CD4-positive, alpha-beta T cell treated with Interleukin-17A for 4 hours (primary cell): Measurements from ENCODE around the gene CEP126.
A peak's percentile ranks its signal among the peaks of the same experiment; 100 is the strongest.

Experiments used
- DNase-seq: peaks from one replicate; pipeline ENCODE4 v3.0.0-alpha.2; 2020; ENCODE audit warnings: mixed read lengths

Gene CEP126, protein sequence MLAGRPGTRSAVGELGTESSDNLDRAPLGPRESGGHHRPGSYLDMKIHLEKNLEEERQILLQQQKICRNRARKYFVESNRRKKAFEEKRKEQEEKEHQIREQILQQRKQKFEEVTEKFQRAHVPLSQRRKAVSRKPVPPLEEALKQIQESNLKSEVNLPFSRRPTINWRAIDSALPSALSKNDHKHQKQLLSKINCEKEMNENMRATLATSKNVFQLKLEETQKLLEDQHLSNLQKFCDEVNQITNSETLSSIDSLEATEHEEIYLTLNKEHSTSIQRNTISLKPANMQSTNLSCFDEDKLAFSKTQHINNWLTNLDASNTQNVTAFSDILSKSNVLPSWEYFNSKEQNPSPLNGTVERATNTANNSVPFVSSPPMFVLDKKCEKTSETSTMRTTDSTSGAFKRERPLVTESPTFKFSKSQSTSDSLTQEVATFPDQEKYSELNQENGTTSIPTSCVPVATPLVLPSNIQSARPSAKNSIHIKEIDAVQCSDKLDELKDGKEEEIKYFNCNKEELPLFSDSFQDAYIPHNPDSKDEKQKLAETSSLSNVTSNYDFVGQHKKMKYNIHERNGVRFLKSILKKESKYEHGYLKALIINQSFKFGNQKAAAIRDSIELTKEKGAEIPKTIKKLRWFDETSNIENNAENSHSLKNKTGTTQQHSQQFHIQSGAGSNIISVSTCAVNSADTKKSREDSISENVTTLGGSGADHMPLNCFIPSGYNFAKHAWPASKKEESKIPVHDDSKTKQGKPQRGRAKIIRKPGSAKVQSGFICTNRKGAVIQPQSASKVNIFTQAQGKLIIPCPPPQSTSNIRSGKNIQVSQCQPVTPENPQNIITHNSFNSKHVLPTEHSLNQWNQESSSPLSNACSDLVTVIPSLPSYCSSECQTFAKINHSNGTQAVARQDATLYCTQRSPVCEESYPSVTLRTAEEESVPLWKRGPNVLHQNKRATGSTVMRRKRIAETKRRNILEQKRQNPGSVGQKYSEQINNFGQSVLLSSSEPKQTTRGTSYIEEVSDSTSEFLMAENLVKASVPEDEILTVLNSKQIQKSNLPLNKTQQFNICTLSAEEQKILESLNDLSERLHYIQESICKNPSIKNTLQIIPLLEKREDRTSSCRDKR

DNA sequence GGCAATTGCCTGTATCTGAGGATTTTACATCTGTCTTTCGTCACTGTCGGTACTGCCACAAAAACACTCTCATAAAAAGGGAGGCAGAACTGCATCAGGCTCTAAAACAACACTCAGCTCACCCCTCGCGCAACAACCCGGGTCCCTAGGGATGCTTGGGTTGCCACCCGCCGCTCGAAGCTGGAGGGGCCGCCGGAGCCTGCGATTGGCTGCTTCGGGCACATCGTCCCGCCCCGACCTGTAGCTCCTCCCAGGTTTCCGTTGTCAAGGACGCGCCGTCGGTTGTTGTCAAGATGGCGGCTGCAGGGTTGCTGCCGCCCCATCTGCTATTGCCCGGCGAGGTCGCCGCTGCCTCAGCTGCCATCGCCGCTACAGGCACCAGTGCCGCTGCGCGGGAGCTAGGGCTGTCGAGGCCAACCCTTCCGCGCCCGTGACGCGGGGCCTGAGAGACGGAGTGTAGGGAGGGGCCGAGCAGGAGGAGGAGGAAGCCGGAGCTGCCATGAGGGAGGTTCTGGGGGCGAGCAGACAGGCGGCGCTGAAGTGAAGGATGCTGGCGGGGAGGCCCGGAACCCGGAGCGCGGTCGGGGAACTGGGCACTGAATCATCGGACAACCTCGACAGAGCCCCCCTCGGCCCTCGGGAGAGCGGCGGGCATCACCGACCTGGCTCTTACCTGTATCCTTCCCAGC is at the start of gene CEP126:
TSS of gene CEP126 (plus strand) at position 273 of the 689 bp plus-strand sequence. CDS start at position 548, 275 bp downstream.
- DNase-seq: peak; percentile 92

DNA sequence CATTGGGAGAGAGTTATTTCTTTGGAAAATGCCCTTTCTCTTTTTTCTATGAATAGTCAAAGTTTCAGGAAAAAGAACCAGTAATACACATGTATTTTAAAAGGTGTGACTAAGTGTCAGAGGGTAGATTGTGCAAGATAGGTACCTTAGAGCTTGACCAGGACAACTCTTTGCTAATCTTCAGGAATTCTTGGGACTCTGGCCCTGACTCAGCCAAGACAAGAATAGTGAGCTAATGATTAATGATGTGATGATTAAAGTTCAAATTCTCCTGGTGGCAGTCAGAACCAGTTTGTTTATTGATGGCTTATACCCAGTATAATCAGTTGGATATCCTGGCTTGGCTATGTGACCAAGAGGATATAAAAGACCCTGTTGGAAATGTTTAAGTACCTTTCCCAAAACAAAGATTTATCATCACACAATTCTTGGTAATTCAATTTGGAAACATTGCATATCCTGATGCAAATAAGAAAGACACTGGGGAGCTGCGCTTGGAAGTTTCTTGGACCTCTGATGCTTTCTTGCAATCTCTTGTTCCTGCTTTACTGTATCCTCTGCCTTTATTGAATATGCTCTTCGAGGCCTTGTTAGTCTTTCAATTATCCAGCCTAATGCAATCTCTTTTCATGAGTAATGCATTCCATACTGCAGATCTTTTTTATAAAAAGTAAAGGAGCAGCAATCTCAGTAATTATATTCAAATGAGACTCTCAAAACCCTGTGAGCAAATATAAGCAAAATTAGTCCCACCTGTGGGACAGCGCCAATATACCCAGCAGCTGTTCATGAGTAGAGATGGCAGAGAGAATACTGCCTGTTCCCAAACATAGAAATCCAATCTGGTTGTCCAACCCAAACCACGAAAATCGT is 48.0 kb upstream of the CEP126 start:
- DNase-seq: no peak

DNA sequence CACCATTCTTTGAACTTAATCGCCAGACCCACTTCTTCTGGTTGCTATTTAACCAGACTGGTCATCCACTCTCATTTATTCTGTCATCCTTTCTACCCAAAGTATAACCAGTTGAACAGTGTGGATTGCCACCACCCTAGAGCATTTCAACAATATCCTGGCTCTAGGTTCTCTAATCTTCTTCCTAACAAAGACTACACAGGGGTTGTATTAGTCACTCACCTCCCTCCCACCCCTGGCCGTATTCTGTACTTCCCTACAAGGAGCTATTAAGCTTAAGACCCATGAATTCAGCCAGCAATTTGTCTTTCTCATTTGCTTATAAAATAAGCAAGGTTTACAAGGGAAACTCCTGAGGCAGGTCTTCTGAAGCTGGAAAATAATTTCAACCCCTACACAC is 46.9 kb upstream of the CEP126 start:
- DNase-seq: no peak

DNA sequence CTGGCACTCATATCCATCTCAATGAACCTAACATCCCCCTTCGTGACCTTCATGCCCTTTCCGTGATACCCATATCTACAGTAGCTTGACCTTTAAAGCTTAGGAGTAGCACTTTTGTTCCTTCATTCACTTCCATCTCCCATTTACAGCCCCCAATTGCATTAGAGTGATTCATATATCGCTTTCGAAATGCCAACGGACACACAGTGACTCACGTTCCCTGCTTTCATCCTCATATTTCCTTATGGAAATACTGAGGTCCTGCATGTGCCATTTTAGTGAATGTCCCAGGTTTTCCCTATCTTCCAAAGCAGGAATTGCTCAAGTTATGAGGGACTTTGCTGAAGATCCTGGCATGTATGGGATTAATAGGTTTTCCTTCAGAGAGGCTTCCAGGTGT is 44.3 kb upstream of the CEP126 start:
- DNase-seq: no peak

DNA sequence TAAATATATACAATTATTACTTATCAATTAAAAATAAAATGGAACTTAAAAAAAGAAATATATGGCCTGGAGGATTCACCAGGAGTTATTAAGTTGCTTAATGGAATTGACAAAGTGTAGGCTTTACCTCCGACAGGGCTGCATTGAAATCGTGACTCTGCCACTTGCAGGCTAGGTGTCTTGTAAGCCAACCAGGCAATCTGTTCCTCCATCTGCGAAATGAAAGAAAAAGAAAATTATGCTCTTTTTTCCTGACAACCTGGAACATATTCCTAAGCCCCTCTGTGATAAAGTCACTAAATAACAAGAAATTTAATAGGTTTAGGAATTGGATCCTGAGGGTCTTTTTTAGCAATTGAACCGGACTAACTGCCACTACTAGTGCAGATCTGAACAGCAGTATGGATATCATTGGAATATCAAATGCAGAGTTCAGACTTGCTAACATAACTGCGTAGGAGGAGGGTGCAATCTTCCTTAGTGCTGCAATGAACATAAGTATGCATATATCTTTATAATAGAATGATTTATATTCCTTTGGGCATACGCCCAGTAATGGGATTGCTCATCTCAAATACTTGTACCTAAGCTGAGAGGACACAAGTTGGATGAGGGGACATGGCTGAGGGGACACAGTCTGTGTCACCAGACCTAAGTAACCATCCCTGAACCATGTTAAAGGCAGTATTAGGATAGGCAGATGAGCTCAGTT is 42.5 kb upstream of the CEP126 start:
- no peak for DNase-seq

DNA sequence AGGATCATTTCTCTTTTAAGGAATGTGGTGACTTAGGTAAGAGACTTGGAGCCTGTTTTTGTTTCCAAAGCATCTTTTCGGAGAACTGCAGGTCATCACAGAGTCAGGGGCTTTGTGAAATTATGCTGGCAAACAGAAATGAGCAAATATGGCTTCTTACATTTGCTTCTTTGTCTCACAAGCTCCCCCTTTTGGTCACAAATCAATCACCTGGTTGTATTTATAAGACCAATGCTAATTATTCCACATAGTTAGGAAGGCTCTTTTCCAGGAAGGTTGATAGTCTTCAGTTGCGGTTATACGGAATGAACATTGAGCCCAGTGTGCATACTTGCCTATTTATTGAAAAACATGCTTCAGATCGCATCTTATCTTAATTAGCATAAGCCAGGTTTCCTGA is 34.6 kb upstream of the CEP126 start:
- DNase-seq: no peak

DNA sequence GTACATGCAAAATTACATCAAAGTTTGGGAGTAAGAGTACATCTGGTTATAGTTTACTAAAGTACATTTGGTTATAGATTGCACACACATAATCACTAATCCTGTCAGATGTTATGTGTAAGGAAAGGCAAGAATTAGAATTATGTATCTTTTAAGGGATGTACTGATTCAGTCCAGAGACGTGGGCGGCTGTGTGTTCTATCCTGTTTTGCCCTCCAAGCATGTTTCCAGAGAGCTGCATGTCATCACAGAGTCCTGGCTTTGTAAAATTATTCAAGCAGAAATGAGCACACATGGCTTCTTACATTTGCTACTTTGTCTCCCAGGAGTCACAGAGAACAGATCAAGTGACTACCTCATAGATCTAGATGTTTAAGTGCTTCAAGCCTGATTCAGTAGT is 33.2 kb upstream of the CEP126 start:
- DNase-seq: no peak

DNA sequence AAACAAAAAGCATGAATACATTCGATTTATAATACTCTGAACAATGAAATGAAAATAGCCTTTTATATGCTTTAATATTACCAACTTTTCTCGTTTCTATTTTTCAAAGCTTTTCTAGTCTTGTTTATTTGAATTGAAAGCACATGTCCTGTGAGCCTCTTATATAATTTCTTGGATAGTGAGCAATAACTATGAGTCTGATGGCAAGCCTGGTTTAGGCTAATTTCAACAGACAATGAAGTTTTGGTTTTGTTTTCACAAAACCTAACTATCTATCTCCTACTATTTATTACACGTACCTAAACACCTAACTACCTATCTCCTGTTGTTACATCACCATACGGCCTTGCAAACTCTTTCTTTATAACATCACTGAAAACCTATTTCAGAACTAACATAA is 29.2 kb upstream of the CEP126 start:
- no peak for DNase-seq

DNA sequence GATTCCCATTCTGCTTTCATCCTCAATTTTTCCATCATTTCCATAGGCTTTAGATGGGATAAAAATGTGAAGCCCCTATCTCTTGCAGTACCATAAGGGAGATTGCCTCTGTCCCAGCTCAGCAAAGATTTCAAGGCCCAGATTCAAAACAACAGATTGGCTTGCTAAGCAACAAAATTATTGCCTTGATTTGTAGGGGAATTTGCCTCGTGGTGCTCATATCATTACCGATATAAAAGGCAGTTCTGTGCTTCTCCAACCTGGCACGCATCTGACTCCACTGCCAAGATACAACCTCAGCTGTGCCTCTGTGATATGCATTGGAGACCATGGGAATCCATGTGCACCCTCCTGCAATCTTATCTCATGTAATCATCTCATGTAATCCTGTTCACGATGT is 25.0 kb upstream of the CEP126 start:
- no peak for DNase-seq

DNA sequence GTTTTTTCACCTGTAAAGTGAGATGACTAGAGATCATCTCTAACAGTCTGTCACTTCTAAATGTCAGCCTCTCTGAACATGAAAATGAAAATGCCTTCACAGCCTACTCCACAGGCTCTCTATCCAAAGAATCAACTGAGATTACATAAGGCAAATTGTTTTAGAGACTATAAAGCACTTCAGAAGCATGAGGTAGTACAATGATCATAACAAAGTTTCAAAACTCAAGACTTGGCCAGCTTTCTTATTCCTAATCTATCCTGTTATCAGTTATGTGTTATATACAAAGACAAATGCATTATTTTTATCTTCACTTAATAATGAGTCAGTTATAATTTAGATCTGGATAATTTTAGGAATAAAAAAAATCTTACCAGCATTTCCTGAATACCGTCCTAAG is 20.3 kb upstream of the CEP126 start:
- DNase-seq: no peak

DNA sequence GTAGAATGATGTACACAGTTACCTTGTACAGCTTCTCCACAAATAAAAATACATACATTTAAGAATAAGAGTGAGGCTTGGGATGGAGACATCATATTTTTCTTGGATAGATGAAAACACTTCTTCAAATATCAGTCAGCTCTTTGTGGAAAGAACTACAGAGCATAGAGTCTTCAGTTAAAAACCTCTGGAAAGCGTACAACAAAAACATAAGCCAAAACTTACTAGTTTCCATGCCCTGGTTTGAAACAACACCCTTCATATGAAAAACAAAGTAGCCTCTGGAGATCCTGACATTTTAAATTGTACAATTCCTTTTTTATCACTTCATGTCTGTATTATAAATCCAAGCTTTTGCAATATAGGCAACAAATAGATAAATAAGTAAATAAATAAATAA is 7.0 kb upstream of the CEP126 start:
- no peak for DNase-seq

DNA sequence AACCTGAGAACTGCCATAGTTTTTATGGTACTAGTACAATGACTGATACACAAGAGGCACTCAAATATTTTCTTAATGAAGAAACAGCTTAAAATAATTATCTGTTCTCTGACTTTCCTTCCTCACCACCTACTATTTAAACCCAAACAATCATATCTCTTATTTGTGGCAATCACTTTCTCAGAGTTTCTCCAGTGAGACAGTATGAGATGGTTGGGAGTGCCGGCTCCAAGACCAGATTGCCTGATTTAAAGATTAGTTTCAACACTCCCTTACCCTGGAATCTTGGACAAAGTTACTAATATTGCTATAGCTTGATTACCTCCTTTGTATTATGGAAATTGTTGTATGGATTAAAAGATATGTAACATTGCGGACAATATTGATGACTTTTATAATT is 5.7 kb upstream of the CEP126 start:
- DNase-seq: no peak

DNA sequence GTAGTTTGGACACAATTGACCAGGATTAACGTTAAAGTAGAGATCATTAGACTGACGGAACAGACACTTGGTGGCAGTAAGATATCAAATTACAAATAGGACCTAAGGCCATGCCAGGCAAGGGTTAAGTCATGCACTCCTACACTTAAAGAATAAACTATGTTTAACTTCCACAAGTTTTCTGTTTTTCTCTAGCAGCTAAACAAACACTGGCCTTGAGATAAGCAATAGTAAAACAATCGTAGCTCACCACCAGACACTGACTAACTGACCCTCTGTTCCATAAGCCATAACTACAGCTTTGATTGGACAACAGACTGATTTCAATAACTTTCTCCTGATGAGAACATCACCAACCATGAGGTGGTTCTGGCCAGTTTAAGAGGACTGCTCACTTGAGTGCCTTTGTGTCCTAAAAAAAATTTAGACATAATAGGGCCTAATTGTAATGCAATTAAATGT is 2.0 kb upstream of the CEP126 start:
- DNase-seq: no peak

DNA sequence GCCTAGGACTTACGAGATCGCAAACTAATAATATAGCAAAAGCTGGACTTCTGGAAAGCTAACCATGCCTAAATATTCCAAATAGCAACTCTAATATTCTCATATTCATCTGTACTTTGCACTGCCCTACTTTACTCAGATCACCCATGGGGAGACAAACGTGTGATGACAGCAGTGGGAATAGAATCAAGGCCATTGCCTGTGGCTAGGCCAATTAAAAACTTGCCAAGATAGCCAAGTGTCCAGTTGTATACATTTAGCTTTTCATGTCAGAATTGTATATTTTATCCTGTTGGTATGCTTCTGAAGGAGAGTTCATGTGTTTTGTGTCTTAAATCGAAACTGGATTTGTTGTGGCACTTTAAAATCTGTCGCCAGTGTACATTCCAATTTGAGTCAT is 1.2 kb upstream of the CEP126 start:
- DNase-seq: no peak

DNA sequence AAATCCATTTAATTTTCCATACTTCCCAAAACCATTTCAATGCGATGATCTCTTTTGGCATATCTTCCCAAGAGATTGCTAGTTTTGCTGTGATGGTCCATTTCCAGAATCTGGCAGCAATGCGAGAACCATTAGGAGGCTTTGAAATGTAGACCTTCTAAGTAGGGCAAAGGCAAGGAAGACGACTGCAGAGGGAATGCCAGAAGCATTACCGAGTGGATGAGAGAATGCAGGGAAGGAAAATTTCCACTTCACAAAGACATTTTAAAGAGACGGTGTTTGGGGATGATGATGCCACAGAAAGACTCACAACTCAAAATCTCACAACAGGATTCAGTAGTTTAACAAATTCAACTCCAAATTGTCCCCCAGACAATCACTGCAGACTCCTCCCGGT is 471 bp upstream of the CEP126 start:
- no peak for DNase-seq

DNA sequence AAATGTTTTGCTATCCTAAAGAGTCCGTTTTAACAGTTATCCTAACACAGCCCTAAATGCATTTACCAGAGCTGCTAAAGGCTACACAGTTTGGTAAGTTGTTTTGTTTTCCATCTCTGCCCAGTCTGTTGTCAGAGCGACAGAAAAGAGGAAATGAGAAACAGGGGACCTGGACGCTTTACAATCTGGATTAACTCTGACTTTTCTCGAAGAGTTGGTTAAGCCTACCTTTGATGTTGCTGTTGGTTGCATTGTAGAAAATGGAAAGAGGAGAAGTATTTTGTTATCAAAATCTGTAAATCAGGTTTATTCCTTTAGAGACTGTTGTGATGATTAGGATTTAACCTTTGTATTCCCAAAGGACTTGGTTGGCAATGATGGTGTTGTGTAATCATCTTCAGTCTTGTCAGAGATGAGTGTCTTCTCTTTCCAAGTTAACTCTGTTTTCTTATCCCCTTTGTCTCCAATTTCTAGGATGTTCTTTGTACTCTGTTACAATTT is 1.0 kb downstream of the CEP126 start:
- no peak for DNase-seq

DNA sequence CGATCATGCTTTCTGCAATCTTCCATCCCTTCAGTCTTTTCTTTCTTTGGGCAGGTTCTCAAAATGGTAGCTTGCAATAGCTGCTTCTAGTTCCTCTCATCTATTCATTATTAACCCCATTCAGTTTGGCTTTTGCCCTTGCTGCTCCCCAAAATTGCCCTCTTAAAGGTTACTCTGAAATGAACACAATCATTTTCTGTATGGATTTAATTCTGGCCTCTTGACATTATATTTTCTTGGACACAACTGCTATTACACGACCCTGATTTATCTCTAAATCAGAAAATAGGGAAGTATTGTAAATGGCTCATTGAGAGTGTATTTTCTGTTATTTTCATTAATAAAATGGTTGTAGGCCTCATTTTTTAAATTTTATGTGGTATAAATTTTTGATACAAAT is 1.6 kb downstream of the CEP126 start, which contains the start of gene ANGPTL5:
TSS of gene ANGPTL5 (minus strand) at position 101 of the 400 bp plus-strand sequence. CDS start 8,613 bp downstream, outside the sequence.
- DNase-seq: no peak

DNA sequence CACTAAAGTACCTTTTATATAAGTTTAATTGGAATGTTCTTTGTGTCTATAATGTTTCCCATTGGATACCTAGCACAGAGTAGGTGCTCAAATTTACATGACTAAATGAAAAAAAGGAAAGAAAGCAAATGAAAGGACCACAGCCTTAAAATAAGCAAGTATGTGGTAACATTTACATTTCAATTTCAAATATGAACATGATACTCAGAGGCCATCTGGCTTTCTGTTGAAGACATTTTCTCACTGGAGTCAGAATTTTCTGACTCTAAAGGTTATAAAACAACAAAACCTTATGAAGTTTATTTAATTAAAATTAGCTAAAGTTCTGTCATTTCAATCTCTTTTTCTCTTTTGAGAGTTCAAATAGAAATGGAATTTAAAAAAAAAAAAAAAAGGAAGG is 2.4 kb downstream of the CEP126 start:
- no peak for DNase-seq

DNA sequence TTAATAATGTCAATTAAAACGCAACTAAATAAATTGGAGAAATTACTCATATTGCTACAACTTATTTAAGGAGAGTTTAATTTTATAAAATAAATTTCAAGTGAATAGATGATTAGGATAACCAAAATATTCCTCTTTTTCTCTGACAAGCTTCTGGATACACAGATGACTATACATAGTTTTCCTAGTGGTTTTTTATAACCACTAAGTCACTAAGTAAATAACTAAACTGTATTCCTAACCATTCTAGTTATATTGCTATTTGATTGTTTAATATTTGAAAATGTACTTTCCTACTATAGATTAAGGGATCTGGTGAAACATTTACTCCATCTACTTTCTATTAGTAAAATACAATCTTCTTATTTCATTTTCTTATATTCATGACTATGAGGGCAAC is 6.2 kb downstream of the CEP126 start:
- DNase-seq: no peak

DNA sequence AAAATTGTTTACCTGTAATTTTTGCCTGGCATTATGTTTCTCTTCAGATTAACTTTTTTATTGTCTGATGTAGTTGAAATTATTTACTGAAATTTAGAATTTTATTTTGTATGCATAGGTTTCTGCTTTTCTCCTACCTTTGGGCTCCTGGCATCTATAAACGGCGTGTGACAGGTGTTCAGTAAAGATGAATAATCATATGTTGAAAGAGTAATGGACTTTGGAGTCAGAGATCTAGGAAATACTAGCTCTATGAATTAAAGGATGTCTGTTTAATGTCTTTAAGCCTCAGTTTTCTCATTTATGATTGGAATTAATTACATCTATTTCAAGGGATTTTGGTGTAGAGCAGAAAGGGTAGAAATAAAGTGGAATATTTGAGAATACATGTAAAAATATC is 8.7 kb downstream of the CEP126 start:
- DNase-seq: no peak
